ENCODE measurements around the gene RFT1. TPM values are rescaled to one million over a fixed set of nuclear protein-coding genes. Genes with fewer than 3 reads are reported as not detected.
A peak's percentile ranks its signal among the peaks of the same experiment; 100 is the strongest.

The RFT1 gene
- total and polyA plus RNA-seq, 2 donors (not counting 3 experiments of a cell fraction or from before 2014, with no cell fraction given) = 29.8 to 39.9 TPM

DNA sequence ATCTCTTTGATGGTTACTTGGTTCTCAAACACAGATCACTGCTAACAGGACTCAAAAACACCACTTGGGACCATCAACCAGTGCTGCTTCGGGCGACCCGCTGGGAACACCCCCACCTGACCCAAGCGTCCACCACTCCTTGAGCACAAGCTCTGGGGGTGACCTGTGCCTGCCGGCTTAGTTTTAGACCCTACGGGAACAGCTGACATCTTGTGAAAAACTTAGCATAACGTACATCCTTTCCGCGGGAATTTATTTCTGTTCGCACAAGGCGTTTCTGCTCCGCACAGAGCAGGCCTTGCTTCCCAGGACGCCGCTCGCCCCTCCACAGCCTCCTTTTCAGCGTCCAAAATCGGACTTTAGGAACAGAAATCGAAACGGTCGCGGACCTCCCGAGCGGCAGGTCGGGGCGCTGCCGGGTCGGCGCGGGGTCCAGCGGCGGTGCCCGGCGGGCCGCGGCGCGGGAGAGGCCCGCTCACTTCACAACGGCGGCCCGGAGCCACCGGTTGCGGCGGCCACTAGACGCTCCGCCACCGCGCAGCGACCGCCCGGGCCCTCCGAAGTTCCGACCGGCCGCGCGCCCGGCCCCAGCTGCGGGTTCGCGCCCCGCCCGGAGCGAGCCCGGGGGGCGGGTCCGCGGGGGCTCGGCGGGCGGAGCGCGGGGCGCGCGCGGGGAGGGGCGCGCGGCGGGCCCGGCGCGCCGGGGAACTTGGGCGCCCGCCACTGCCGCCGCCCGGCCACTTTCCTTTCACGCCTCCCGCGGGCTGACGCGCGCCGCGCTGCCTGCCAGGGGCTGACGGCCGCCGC lies 85.3 kb downstream of the RFT1 start:
- POLR2A ChIA-PET = no interaction called here

More for the DNA sequence above, 85.3 kb downstream of the RFT1 start:
- Histone ChIP-seq H3K4me3 (replicated peaks in 1 of 3; ENCODE audit: insufficient read depth in 1 of 3, low read depth in 1 of 3, low read length in 3 of 3) (peak overlapping the region; percentile 6 to 85 (median 57)), H4K20me1 (replicated peaks; ENCODE audit: control insufficient read depth, extremely low read depth, insufficient read depth, low read length) (no peaks in the 10 kb centered on the region), H3K36me3 (ENCODE audit: control insufficient read depth in 2 of 2, extremely low read depth in 1 of 2, insufficient read depth in 2 of 2, low read length in 2 of 2) (no peaks in the 10 kb centered on the region), H2AFZ (ENCODE audit: low read depth, low read length) (peak overlapping the region; percentile 56), H3K27me3 (ENCODE audit: control insufficient read depth in 2 of 2, insufficient read depth in 2 of 2, low read length in 2 of 2) (peaks cover 0 to 13% of the 10 kb centered on the region in 2 experiments), H3K9ac (replicated peaks; ENCODE audit: extremely low read depth, insufficient read depth, low read length) (peak overlapping the region; percentile 66), H3K4me1 (ENCODE audit: control insufficient read depth, extremely low read depth, insufficient read depth, low read length) (peaks cover 7% of the 10 kb centered on the region), H3K9me1 (replicated peaks; ENCODE audit: control insufficient read depth, extremely low read depth, insufficient read depth, low read length) (no peaks in the 10 kb centered on the region), H3K4me2 (ENCODE audit: insufficient read depth, low read length) (peak overlapping the region; percentile 44), H3K27ac (ENCODE audit: insufficient read depth, low read depth, low read length) (no peak overlapping the region), H3K9me3 (replicated peaks; ENCODE audit: control insufficient read depth, insufficient read depth, low read length) (no peaks in the 10 kb centered on the region), H3K79me2 (ENCODE audit: control insufficient read depth, insufficient read depth, low read length) (no peaks in the 10 kb centered on the region)
- intact Hi-C loops (cut with micrococcal nuclease) (no loop called here), dilution Hi-C loops (cut with MboI; ENCODE audit: extremely low pct_ligation_motif_present, low sequenced_read_pairs) (no loop called here)
- CTCF ChIA-PET = interaction anchor here (1.1 kb wide), 1 partner anchor 17 kb away, joined by 4 read pairs; no protein-coding TSS in a partner anchor
- BruUV-seq (replicated peaks) = TSS peak; percentile 34
- FAIRE-seq (peak; percentile 28), DNase-seq (ENCODE audit: low read depth, low spot score) (peak; percentile 47)
- TF ChIP-seq POLR2AphosphoS5 (IDR thresholded peaks at IDR 0.05; ENCODE audit: insufficient read depth, low read depth, low read length) (peak; percentile 12), JUN (IDR thresholded peaks at IDR 0.05; ENCODE audit: borderline replicate concordance, insufficient read depth, insufficient read length, low read depth) (no peak), EZH2 (IDR thresholded peaks at IDR 0.05; ENCODE audit: borderline replicate concordance, low read depth, low read length, severe bottlenecking) (no peak), FOS (IDR thresholded peaks at IDR 0.05; ENCODE audit: borderline replicate concordance, insufficient read depth, low read length) (no peak), MYC (IDR thresholded peaks at IDR 0.05; ENCODE audit: low read depth, low read length) (no peak)
- TF ChIP-seq, protein P1, sequence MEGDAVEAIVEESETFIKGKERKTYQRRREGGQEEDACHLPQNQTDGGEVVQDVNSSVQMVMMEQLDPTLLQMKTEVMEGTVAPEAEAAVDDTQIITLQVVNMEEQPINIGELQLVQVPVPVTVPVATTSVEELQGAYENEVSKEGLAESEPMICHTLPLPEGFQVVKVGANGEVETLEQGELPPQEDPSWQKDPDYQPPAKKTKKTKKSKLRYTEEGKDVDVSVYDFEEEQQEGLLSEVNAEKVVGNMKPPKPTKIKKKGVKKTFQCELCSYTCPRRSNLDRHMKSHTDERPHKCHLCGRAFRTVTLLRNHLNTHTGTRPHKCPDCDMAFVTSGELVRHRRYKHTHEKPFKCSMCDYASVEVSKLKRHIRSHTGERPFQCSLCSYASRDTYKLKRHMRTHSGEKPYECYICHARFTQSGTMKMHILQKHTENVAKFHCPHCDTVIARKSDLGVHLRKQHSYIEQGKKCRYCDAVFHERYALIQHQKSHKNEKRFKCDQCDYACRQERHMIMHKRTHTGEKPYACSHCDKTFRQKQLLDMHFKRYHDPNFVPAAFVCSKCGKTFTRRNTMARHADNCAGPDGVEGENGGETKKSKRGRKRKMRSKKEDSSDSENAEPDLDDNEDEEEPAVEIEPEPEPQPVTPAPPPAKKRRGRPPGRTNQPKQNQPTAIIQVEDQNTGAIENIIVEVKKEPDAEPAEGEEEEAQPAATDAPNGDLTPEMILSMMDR (IDR thresholded peaks at IDR 0.05; ENCODE audit: extremely low read depth in 1 of 2, insufficient read depth in 1 of 2, low read depth in 1 of 2, low read length in 2 of 2) = no peak
